Upper lobe of left lung (tissue), 4 donors: ENCODE data around the gene N4BP2.
A peak's percentile ranks its signal among the peaks of the same experiment; 100 is the strongest.

Source experiments
- CTCF ChIP-seq, 6 experiments: fragments of 450-650 bp in 4 of 6; fragments of 200-600 bp in 2 of 6; sonication (generic) in 2 of 6; IDR thresholded peaks; one replicate each; pipeline ENCODE4 v1.5.1; 2016 to 2019; ENCODE audit warnings: antibody characterized with exemption in 6 of 6
- POLR2A ChIP-seq, 4 donors: fragments of 450-650 bp; IDR thresholded peaks; one replicate each; pipeline ENCODE4 v1.5.1; 2016 to 2017; ENCODE audit warnings: antibody characterized with exemption in 4 of 4, mild to moderate bottlenecking in 2 of 4

GRCh38 chr4:40194602-40195161, 138.0 kb downstream of the N4BP2 start:
- TF ChIP-seq CTCF (IDR thresholded peaks at IDR 0.05) (no peak), POLR2A (IDR thresholded peaks at IDR 0.05) (peak in 1 of 4 donors; percentile 54)
